Lung (tissue), 12 donors: ENCODE results near the gene PRR15. TPM values are rescaled to one million over a fixed set of nuclear protein-coding genes. Genes with fewer than 3 reads are reported as not detected.

Experiments used
- ATAC-seq: fragments of 200-7000 bp; cut with Tn5 transposase; one replicate; pipeline ENCODE4 v1.9.1; 2020; ENCODE audit warnings: moderate number of reproducible peaks; ENCODE audit not compliant: insufficient read depth, low FRiP score
- DNase-seq, 3 donors: peaks; one replicate each; pipeline ENCODE4 v3.0.0-alpha.2; 2013 to 2017
- H3K27ac ChIP-seq, 2 donors: one replicate each; pipeline ENCODE4 v1.5.1; 2013; ENCODE audit warnings: mild to moderate bottlenecking in 2 of 2, moderate library complexity in 2 of 2, control low read depth in 1 of 2, inconsistent platforms in 1 of 2, low read depth in 1 of 2, low read length in 1 of 2
- H3K27me3 ChIP-seq, 3 donors: one replicate each; pipeline ENCODE4 v1.5.1; 2013; ENCODE audit warnings: low read length in 2 of 3; ENCODE audit not compliant: control insufficient read depth in 3 of 3, insufficient read depth in 3 of 3
- H3K36me3 ChIP-seq, 4 donors: one replicate each; pipeline ENCODE4 v1.5.1; 2013; ENCODE audit warnings: low read length in 4 of 4, mild to moderate bottlenecking in 1 of 4, moderate library complexity in 1 of 4; ENCODE audit not compliant: control insufficient read depth in 4 of 4, insufficient read depth in 4 of 4
- H3K4me1 ChIP-seq, 5 donors: one replicate each; pipeline ENCODE4 v1.5.1; 2013; ENCODE audit warnings: low read length in 5 of 5, mild to moderate bottlenecking in 2 of 5, moderate library complexity in 1 of 5; ENCODE audit not compliant: control insufficient read depth in 5 of 5, insufficient read depth in 5 of 5
- H3K4me3 ChIP-seq: one replicate; pipeline ENCODE4 v1.5.1; 2013; ENCODE audit warnings: mild to moderate bottlenecking, control low read depth, moderate library complexity
- H3K9ac ChIP-seq, 2 donors: one replicate each; pipeline ENCODE4 v1.5.1; 2013; ENCODE audit warnings: low read length in 2 of 2, control low read depth in 1 of 2; ENCODE audit not compliant: insufficient read depth in 1 of 2
- H3K9me3 ChIP-seq, 4 donors: one replicate each; pipeline ENCODE4 v1.5.1; 2013; ENCODE audit warnings: low read length in 3 of 4, mild to moderate bottlenecking in 1 of 4, moderate library complexity in 1 of 4; ENCODE audit not compliant: control insufficient read depth in 4 of 4, insufficient read depth in 3 of 4
- WGBS, 2 donors: extraction: QIAGEN DNeasy Blood & Tissue Kit; methylation state at CpG; one replicate each; pipeline ENCODE4 v1.1.7; 2013; 5-methylcytosine and 5-hydroxymethylcytosine counted together
- polyA plus RNA-seq, 2 donors: library from polyadenylated mRNA; stranded (reverse); fragments of 200-250 nt; gene quantifications; one replicate each; pipeline ENCODE4 v1.2.1, GENCODE V29; 2013
- total RNA-seq, 2 donors: library from RNA; depleted of rRNA in 1 of 2; stranded (reverse); fragments of >200 nt in 1 of 2; gene quantifications; one replicate each; pipeline ENCODE4 v1.2.1, GENCODE V29; 2014 to 2021
- TF ChIP-seq, protein P1 (sequence below): IDR thresholded peaks from 2 replicates; pipeline ENCODE4 v1.5.1; 2012; ENCODE audit warnings: mild to moderate bottlenecking; ENCODE audit errors: control extremely low read depth, extremely low read depth
- donor health status: control.
- donor health status: control.
- donor health status: Bipolar disorder and iron deficiency.
- donor health status: healthy.
- donor health status: DM: yes; HTN: yes; CAD: no.

PRR15 gene
- total and polyA plus RNA-seq, 4 donors: 0.71 to 11.4 (median 7.0) TPM

- Histone ChIP-seq H3K27me3 (peaks cover 0 to 4% (median 0%) of the 10 kb centered on the region in 3 donors), H3K9ac (no peak overlapping the region), H3K9me3 (peaks cover 0 to 2% (median under 1%) of the 10 kb centered on the region in 4 donors), H3K4me3 (no peak overlapping the region), H3K4me1 (no peaks in the 10 kb centered on the region), H3K27ac (no peak overlapping the region), H3K36me3 (no peaks in the 10 kb centered on the region)
- ATAC-seq (no peak), DNase-seq (no peak)
- TF ChIP-seq, protein P1, sequence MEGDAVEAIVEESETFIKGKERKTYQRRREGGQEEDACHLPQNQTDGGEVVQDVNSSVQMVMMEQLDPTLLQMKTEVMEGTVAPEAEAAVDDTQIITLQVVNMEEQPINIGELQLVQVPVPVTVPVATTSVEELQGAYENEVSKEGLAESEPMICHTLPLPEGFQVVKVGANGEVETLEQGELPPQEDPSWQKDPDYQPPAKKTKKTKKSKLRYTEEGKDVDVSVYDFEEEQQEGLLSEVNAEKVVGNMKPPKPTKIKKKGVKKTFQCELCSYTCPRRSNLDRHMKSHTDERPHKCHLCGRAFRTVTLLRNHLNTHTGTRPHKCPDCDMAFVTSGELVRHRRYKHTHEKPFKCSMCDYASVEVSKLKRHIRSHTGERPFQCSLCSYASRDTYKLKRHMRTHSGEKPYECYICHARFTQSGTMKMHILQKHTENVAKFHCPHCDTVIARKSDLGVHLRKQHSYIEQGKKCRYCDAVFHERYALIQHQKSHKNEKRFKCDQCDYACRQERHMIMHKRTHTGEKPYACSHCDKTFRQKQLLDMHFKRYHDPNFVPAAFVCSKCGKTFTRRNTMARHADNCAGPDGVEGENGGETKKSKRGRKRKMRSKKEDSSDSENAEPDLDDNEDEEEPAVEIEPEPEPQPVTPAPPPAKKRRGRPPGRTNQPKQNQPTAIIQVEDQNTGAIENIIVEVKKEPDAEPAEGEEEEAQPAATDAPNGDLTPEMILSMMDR: no peak
- 93 to 97% methylated on average over 2 of the region's 2 CpGs for WGBS, 2 donors
These were observed 24.2 kb upstream of the PRR15 start for GRCh38 chr7:29539471-29539870.

DNA sequence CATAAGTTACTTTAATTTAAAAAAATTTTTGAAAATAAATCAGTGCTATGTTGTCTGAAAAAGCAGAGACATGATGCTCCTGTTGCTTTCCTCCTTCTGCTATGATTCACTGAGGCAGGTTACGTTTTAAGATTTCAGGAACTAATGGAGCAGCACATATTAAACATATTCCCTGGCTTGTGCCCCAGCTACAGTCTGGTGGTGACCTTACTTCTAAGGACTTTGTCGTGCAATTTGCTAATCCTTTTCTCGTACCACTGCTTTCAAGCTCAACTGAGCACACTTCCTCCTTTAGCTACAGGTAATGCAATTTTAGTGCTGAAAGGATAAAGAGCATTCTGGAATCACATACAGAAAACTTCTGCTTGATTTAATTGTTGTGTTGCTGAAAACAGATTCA lies 16.2 kb upstream of the PRR15 start:
- ATAC-seq (no peak), DNase-seq (no peak)
- Histone ChIP-seq H3K9ac (no peak overlapping the region), H3K9me3 (peaks cover 0 to 5% (median 0%) of the 10 kb centered on the region in 4 donors), H3K4me1 (no peaks in the 10 kb centered on the region), H3K4me3 (no peak overlapping the region), H3K36me3 (no peaks in the 10 kb centered on the region), H3K27ac (no peak overlapping the region), H3K27me3 (peaks cover 0 to 50% (median 0%) of the 10 kb centered on the region in 3 donors)
- WGBS, 2 donors: 67 to 68% methylated on average over 3 of the region's 3 CpGs
- TF ChIP-seq, protein P1: no peak

DNA sequence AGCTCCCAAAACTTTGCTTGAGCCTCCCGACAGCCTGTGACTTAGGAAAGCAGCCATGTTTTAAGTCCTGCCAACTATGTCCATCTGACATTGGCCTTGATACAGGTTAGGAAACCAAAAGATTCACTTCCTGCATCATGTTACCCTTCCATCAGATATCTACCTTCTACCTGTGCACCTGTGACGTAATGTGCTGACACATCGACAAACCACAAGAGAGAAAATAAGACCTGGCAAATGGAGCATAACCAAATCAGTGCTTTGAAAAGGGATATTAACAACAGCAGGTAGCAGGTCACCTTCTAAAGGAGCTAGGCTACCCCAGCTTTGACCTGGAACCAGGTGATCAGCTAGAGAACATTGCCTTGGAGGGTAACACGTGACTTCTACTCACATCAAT lies 14.8 kb upstream of the PRR15 start:
- ATAC-seq (no peak), DNase-seq (no peak)
- Histone ChIP-seq H3K4me1 (no peaks in the 10 kb centered on the region), H3K9me3 (peaks cover 0 to 5% (median 0%) of the 10 kb centered on the region in 4 donors), H3K36me3 (no peaks in the 10 kb centered on the region), H3K27me3 (peaks cover 0 to 55% (median 0%) of the 10 kb centered on the region in 3 donors), H3K9ac (no peak overlapping the region), H3K4me3 (no peak overlapping the region), H3K27ac (no peak overlapping the region)
- 87% methylated on average over 4 of the region's 4 CpGs for WGBS, 2 donors
- TF ChIP-seq, protein P1: no peak

- TF ChIP-seq, protein P1: no peak
These were observed 11.2 kb upstream of the PRR15 start for GRCh38 chr7:29552392-29552791.

More at GRCh38 chr7:29552392-29552791, 11.2 kb upstream of the PRR15 start:
- no peaks in the 10 kb centered on the region for H3K9me3 ChIP-seq
- no peak for ATAC-seq
- DNase-seq: no peak
- WGBS, 2 donors: 91 to 98% methylated on average over 4 of the region's 4 CpGs
- no peaks in the 10 kb centered on the region for H3K36me3 ChIP-seq
- peaks cover 0 to 49% (median 2%) of the 10 kb centered on the region in 3 donors for H3K27me3 ChIP-seq
- H3K4me1 ChIP-seq: no peaks in the 10 kb centered on the region
- no peak overlapping the region for H3K27ac ChIP-seq
- H3K9ac ChIP-seq: no peak overlapping the region
- H3K4me3 ChIP-seq: no peak overlapping the region
